ENCODE data around the gene ECEL1. TPM values are rescaled to one million over a fixed set of nuclear protein-coding genes. Genes with fewer than 3 reads are reported as not detected.

Gene ECEL1
- total and polyA plus RNA-seq, 3 experiments from 2014 or later = not detected

DNA sequence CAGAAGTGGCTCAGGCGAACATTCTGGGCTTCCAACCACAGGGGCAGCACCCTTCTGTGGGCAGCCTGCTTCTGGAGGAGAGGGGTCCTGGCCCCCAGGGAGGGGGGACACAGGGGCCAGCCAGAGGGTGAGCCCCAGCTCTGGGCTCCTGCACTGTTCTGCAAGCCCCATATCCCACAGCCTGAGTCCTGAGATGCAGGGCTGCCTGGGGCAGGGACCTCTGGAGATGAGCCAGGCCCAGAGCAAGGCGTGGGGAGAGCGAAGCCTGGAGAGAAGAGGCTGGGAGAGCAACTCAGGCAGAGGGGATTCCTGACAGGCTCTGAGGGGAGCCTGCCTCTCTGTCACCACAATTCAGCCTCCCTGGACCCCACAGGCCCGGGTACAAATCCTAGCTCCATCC is 19.1 kb upstream of the ECEL1 start:
- peaks cover 15 to 41% of the 10 kb centered on the region in 2 donors for H3K27me3 Mint-ChIP-seq
- H3K4me1 Mint-ChIP-seq = peaks cover 1 to 10% (median 5%) of the 10 kb centered on the region in 3 donors
- no peaks in the 10 kb centered on the region for H3K36me3 ChIP-seq (ENCODE audit: insufficient read depth, low read length)
- no peak overlapping the region for H3K4me3 Mint-ChIP-seq
- H3K9me3 ChIP-seq (ENCODE audit: low read length) = no peaks in the 10 kb centered on the region
- no peak overlapping the region for H3K27ac Mint-ChIP-seq
- H3K9me3 Mint-ChIP-seq = no peaks in the 10 kb centered on the region
- H3K27ac ChIP-seq (ENCODE audit: low read depth, low read length) = no peak overlapping the region
- DNase-seq = no peak
- no peak overlapping the region for H3K4me3 ChIP-seq (ENCODE audit: low read length)
- H3K4me1 ChIP-seq (ENCODE audit: insufficient read depth, low read length) = no peaks in the 10 kb centered on the region
- peaks cover 3% of the 10 kb centered on the region for H3K27me3 ChIP-seq (ENCODE audit: insufficient read depth, low read length, poor library complexity, severe bottlenecking)
- H3K36me3 Mint-ChIP-seq = no peaks in the 10 kb centered on the region
- ChIA-PET POLR2A (no interaction called here), CTCF (interaction anchor here (1.0 kb wide), 1 partner anchor 9 kb away, joined by 3 read pairs; no protein-coding TSS in a partner anchor)

DNA sequence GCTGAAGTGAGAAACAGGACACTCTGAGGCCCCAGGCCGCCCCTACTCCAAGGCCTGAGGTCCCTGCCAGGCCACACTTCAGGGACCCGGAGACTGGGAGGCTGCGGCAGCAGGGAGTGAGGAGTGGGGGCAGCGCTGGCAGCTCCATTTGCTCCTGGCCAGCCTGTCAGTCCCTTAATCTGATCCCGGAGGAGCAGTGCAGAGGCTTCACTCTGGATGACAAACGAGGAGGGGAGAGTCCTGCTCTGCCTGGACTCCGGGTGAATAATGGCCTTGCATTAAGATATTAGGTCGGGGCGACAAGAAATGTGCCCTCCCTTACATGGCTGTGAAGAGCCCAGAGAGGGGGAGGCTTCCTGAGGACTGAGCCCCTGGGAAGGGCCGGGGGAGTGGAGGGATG is 18.2 kb upstream of the ECEL1 start:
- Mint-ChIP-seq H3K27ac (no peak overlapping the region), H3K9me3 (peaks cover 0 to 2% (median 0%) of the 10 kb centered on the region in 5 donors), H3K4me1 (peaks cover 1 to 10% (median 5%) of the 10 kb centered on the region in 3 donors), H3K27me3 (peaks cover 17 to 48% of the 10 kb centered on the region in 2 donors), H3K4me3 (no peak overlapping the region), H3K36me3 (no peaks in the 10 kb centered on the region)
- peaks cover 8% of the 10 kb centered on the region for H3K27me3 ChIP-seq (ENCODE audit: insufficient read depth, low read length, poor library complexity, severe bottlenecking)
- no peak for DNase-seq
- no peaks in the 10 kb centered on the region for H3K36me3 ChIP-seq (ENCODE audit: insufficient read depth, low read length)
- H3K4me3 ChIP-seq (ENCODE audit: low read length) = no peak overlapping the region
- POLR2A ChIA-PET = no interaction called here
- no peak overlapping the region for H3K27ac ChIP-seq (ENCODE audit: low read depth, low read length)
- CTCF ChIA-PET = no interaction called here
- H3K4me1 ChIP-seq (ENCODE audit: insufficient read depth, low read length) = no peaks in the 10 kb centered on the region
- H3K9me3 ChIP-seq (ENCODE audit: low read length) = no peaks in the 10 kb centered on the region

DNA sequence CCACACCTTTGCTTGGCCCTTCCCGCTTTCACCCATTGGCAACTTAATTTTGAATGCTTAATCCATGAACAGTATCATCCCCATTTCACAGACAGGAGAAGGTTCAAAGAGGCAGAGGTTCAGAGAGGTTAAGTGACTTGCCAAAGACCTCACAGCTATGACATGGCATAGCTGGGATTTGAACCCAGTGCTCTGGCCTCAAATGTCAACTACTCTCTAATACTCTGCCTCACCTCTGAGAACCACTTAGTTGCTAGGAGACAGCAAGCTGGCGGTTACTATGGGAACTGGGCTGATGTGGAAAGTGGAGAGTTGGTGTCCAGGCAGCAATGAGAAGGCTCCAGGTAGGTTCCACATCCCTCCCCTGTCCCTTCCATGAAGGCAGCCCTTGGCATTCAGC is 16.8 kb upstream of the ECEL1 start:
- H3K4me3 Mint-ChIP-seq = peak overlapping the region in 3 of 7 donors; percentile 15 to 56 (median 34)
- POLR2A ChIA-PET = no interaction called here
- DNase-seq = no peak

DNA sequence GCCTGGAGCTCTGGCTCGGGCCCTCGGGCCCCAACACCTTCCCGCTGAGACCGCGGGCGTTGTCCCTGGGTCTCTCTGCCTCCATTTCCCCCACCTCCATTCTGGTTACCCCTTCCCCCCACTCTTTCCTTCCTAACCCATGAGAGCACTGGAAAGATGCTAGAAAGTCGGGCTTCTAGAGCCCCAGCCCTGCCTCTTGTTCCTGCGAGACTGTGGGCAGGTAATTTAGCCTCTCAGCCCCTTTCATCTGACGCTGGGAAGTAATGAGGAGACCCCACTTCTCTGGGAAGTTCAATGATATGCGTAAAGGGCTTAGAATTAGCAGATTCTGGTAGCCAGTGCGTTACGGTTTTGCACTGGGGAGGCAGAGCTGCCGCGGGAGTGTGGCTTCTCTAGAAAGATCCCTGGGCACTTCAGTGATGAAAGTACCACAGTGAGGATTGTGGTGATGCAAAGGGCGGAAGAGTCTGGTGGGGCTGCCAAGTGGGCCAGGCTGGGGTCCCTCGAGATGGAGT is 16.2 kb upstream of the ECEL1 start:
- H3K27ac Mint-ChIP-seq = peak overlapping the region in 3 of 8 donors; percentile 11 to 58 (median 31)

More for the DNA sequence above, 16.8 kb upstream of the ECEL1 start:
- no peak overlapping the region for H3K27ac ChIP-seq (ENCODE audit: low read depth, low read length)
- peaks cover 20 to 54% of the 10 kb centered on the region in 2 donors for H3K27me3 Mint-ChIP-seq
- peaks cover 0 to 2% (median 0%) of the 10 kb centered on the region in 5 donors for H3K9me3 Mint-ChIP-seq
- CTCF ChIA-PET = interaction anchor here (1.1 to 1.5 kb wide), 2 partner anchors 9 to 11 kb away, joined by 3 read pairs; no protein-coding TSS in a partner anchor
- no peaks in the 10 kb centered on the region for H3K36me3 ChIP-seq (ENCODE audit: insufficient read depth, low read length)
- H3K4me3 ChIP-seq (ENCODE audit: low read length) = no peak overlapping the region
- H3K9me3 ChIP-seq (ENCODE audit: low read length) = no peaks in the 10 kb centered on the region
- H3K36me3 Mint-ChIP-seq = no peaks in the 10 kb centered on the region
- no peaks in the 10 kb centered on the region for H3K4me1 ChIP-seq (ENCODE audit: insufficient read depth, low read length)
- peaks cover 8% of the 10 kb centered on the region for H3K27me3 ChIP-seq (ENCODE audit: insufficient read depth, low read length, poor library complexity, severe bottlenecking)
- peak overlapping the region in 3 of 8 donors; percentile 11 to 58 (median 58) for H3K27ac Mint-ChIP-seq
- H3K4me1 Mint-ChIP-seq = peaks cover 1 to 10% (median 5%) of the 10 kb centered on the region in 3 donors

DNA sequence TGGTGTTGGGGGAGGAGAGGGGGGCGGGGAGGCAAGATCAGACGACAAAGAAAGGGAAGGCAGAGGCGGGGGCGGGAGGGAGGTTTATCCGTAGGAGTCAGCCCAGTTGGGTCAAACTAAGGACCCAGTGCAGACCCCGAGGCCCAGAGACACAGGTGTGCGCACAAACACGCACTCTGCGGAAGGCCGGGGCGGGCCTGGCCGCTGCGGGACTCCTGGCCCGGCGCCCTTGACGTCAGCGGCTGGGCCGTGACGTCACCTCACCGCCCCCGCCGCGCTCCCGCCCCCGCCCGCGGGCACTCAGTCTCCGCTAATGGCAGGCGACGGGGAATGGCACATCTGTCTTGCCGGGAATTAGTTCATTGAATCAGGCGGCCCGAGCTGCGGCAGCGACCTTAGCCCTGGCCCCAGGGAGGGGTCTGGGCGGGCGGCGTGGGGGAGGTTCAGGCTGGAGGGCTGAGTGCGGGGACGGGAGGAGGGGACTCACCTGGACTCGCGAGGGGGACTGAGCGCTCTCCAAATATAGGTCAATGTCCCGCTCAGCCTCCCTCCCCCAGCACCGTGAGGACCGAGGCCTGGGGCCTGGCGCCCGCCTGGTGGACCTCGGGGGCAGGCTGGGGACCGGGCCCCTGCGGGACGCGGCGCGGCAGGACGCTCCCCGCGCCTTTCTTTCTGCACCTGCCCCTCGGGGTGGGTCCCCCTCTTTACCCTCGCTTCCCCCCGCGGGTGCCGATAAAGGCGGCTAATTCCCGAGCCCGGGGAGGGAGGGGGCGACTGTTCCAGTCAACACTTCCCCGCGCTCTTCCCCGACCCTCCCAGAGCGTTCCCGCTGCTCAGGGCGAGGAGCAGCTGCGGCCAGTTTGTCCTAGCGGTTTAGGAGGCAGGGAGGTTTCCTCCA is 15.5 kb upstream of the ECEL1 start:
- CTCF ChIA-PET = no interaction called here
- peaks cover 20 to 52% of the 10 kb centered on the region in 2 donors for H3K27me3 Mint-ChIP-seq

More for the DNA sequence above, 16.2 kb upstream of the ECEL1 start:
- H3K36me3 Mint-ChIP-seq = no peaks in the 10 kb centered on the region
- Histone ChIP-seq H3K36me3 (ENCODE audit: insufficient read depth, low read length) (no peaks in the 10 kb centered on the region), H3K27me3 (ENCODE audit: insufficient read depth, low read length, poor library complexity, severe bottlenecking) (peaks cover 8% of the 10 kb centered on the region), H3K9me3 (ENCODE audit: low read length) (no peaks in the 10 kb centered on the region), H3K27ac (ENCODE audit: low read depth, low read length) (no peak overlapping the region), H3K4me1 (ENCODE audit: insufficient read depth, low read length) (no peaks in the 10 kb centered on the region), H3K4me3 (ENCODE audit: low read length) (no peak overlapping the region)
- peaks cover 0 to 2% (median 0%) of the 10 kb centered on the region in 5 donors for H3K9me3 Mint-ChIP-seq
- H3K27me3 Mint-ChIP-seq = peaks cover 20 to 51% of the 10 kb centered on the region in 2 donors
- ChIA-PET CTCF (interaction anchor here (1.5 kb wide), 1 partner anchor 8 kb away, joined by 3 read pairs; no protein-coding TSS in a partner anchor), POLR2A (no interaction called here)
- peak overlapping the region in 6 of 7 donors; percentile 28 to 60 (median 40) for H3K4me3 Mint-ChIP-seq
- H3K4me1 Mint-ChIP-seq = peaks cover 1 to 10% (median 5%) of the 10 kb centered on the region in 3 donors
- DNase-seq = no peak

DNA sequence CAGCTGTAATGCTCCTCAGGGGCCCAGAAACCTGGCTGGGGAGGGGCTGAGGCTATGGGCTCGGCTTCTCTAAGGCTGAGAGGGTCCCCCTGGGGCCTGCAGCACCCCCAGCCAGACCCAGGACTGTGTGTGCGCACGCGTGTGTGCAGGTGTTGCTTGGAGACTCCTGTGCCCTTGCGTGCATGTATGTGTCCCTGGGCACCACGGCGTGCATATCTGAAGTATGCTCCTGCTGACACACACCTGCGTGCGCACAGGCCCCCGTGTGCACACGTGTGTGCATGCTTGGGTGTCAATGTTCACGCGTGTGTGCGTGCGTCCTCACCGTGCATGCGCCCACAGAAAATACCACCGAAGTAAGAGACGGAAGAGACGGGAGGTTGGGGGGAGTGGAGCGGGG is 14.9 kb upstream of the ECEL1 start:
- H3K27me3 Mint-ChIP-seq = peaks cover 20 to 52% of the 10 kb centered on the region in 2 donors
- peak in 1 of 5 donors; percentile 64 for DNase-seq

More for the DNA sequence above, 15.5 kb upstream of the ECEL1 start:
- H3K9me3 ChIP-seq (ENCODE audit: low read length) = no peaks in the 10 kb centered on the region
- H3K36me3 ChIP-seq (ENCODE audit: insufficient read depth, low read length) = no peaks in the 10 kb centered on the region
- Mint-ChIP-seq H3K4me1 (peaks cover 1 to 10% (median 5%) of the 10 kb centered on the region in 3 donors), H3K36me3 (no peaks in the 10 kb centered on the region), H3K9me3 (peaks cover 0 to 2% (median 0%) of the 10 kb centered on the region in 5 donors), H3K4me3 (peak overlapping the region in 6 of 7 donors; percentile 13 to 60 (median 46)), H3K27ac (peak overlapping the region in 3 of 8 donors; percentile 23 to 73 (median 43))
- peak in 4 of 5 donors; percentile 18 to 78 (median 54) for DNase-seq
- H3K4me1 ChIP-seq (ENCODE audit: insufficient read depth, low read length) = no peaks in the 10 kb centered on the region
- H3K27ac ChIP-seq (ENCODE audit: low read depth, low read length) = no peak overlapping the region
- no peak overlapping the region for H3K4me3 ChIP-seq (ENCODE audit: low read length)
- POLR2A ChIA-PET = no interaction called here
- peaks cover 8% of the 10 kb centered on the region for H3K27me3 ChIP-seq (ENCODE audit: insufficient read depth, low read length, poor library complexity, severe bottlenecking)

DNA sequence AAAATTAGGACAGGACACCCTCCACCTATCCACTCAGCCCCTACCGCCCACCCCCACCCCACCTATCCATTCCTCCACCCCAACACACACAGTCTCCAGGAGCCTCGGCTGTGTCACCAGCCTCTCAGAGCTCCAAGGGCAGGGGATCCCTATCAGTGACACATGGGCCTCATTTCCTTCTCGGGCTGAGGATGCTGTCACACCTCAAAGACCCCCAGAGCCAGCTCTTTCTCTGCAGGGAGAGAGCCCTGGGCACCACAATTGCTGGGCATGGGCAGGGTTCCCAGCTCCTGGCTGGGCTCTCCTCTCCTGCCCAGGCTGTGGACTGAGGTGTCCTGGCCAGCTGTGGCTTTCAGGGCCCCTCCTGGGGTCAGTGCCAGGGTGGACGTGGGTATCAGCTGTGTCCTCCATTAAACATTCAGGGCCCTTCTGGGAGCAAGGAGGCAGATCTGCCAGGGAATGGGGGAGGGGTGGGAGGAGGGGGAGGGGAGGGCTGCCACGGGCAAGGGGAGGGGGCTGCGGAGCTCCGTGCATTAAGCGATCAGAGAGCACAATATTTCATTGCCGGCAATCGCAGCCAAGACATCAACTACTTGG is 14.3 kb upstream of the ECEL1 start:
- Histone ChIP-seq H3K4me1 (ENCODE audit: insufficient read depth, low read length) (no peaks in the 10 kb centered on the region), H3K27ac (ENCODE audit: low read depth, low read length) (no peak overlapping the region), H3K9me3 (ENCODE audit: low read length) (no peaks in the 10 kb centered on the region), H3K36me3 (ENCODE audit: insufficient read depth, low read length) (no peaks in the 10 kb centered on the region), H3K4me3 (ENCODE audit: low read length) (no peak overlapping the region), H3K27me3 (ENCODE audit: insufficient read depth, low read length, poor library complexity, severe bottlenecking) (peaks cover 8% of the 10 kb centered on the region)
- POLR2A ChIA-PET = no interaction called here
- no peak for DNase-seq
- CTCF ChIA-PET = no interaction called here
- H3K9me3 Mint-ChIP-seq = peaks cover 0 to 2% (median 0%) of the 10 kb centered on the region in 5 donors
- peak overlapping the region in 1 of 8 donors; percentile 47 for H3K27ac Mint-ChIP-seq
- H3K36me3 Mint-ChIP-seq = no peaks in the 10 kb centered on the region
- H3K4me1 Mint-ChIP-seq = peaks cover 1 to 10% (median 5%) of the 10 kb centered on the region in 3 donors
- no peak overlapping the region for H3K4me3 Mint-ChIP-seq
- H3K27me3 Mint-ChIP-seq = peaks cover 20 to 47% of the 10 kb centered on the region in 2 donors

More for the DNA sequence above, 14.9 kb upstream of the ECEL1 start:
- Histone ChIP-seq H3K4me3 (ENCODE audit: low read length) (no peak overlapping the region), H3K27ac (ENCODE audit: low read depth, low read length) (no peak overlapping the region), H3K27me3 (ENCODE audit: insufficient read depth, low read length, poor library complexity, severe bottlenecking) (peaks cover 8% of the 10 kb centered on the region), H3K4me1 (ENCODE audit: insufficient read depth, low read length) (no peaks in the 10 kb centered on the region), H3K9me3 (ENCODE audit: low read length) (no peaks in the 10 kb centered on the region), H3K36me3 (ENCODE audit: insufficient read depth, low read length) (no peaks in the 10 kb centered on the region)
- H3K4me3 Mint-ChIP-seq = peak overlapping the region in 5 of 7 donors; percentile 26 to 64 (median 50)
- H3K9me3 Mint-ChIP-seq = peaks cover 0 to 2% (median 0%) of the 10 kb centered on the region in 5 donors
- CTCF ChIA-PET = no interaction called here
- H3K36me3 Mint-ChIP-seq = no peaks in the 10 kb centered on the region
- POLR2A ChIA-PET = no interaction called here
- H3K4me1 Mint-ChIP-seq = peaks cover 1 to 10% (median 5%) of the 10 kb centered on the region in 3 donors
- peak overlapping the region in 3 of 8 donors; percentile 51 to 60 (median 60) for H3K27ac Mint-ChIP-seq

Measured in CD8-positive, alpha-beta memory T cell (primary cell).